MV-4-11 (cell line): Measurements from ENCODE around the gene CHCHD6.

ENCODE experiments used
- DNase-seq: peaks from one replicate; lab custom pipeline; 2025; lab: John Stamatoyannopoulos, UW

Gene CHCHD6

GRCh38 chr3:126668450-126669401 is 35.3 kb upstream of the CHCHD6 start:
- no peak for DNase-seq

GRCh38 chr3:126671521-126671920 is 32.5 kb upstream of the CHCHD6 start:
- peak; percentile 7 for DNase-seq

- DNase-seq, result no peak
Measured at GRCh38 chr3:126672340-126672739, 31.7 kb upstream of the CHCHD6 start.

GRCh38 chr3:126672741-126673140 is 31.3 kb upstream of the CHCHD6 start:
- no peak for DNase-seq

- DNase-seq, result peak; percentile 50
Measured at GRCh38 chr3:126676919-126677705, 26.9 kb upstream of the CHCHD6 start.

GRCh38 chr3:126677862-126678503 is 26.1 kb upstream of the CHCHD6 start:
- DNase-seq, result no peak

- DNase-seq, result no peak
Measured at GRCh38 chr3:126678693-126679317, 25.2 kb upstream of the CHCHD6 start.

- DNase-seq, result peak; percentile 49
Measured at GRCh38 chr3:126679318-126679751, 24.7 kb upstream of the CHCHD6 start.

- DNase-seq, result no peak
Measured at GRCh38 chr3:126679831-126680666, 24.0 kb upstream of the CHCHD6 start.

- no peak for DNase-seq
Measured at GRCh38 chr3:126680667-126681055, 23.4 kb upstream of the CHCHD6 start.

GRCh38 chr3:126682009-126682408 is 22.0 kb upstream of the CHCHD6 start:
- DNase-seq, result no peak

- DNase-seq, result no peak
Measured at GRCh38 chr3:126683069-126683468, 21.0 kb upstream of the CHCHD6 start.

- DNase-seq, result no peak
Measured at GRCh38 chr3:126684218-126684751, 19.8 kb upstream of the CHCHD6 start.

GRCh38 chr3:126685021-126685420 is 19.0 kb upstream of the CHCHD6 start:
- DNase-seq, result no peak

- no peak for DNase-seq
Measured at GRCh38 chr3:126685493-126685892, 18.5 kb upstream of the CHCHD6 start.

GRCh38 chr3:126691765-126692164 is 12.3 kb upstream of the CHCHD6 start:
- DNase-seq, result no peak

- no peak for DNase-seq
Measured at GRCh38 chr3:126692858-126693257, 11.2 kb upstream of the CHCHD6 start.

GRCh38 chr3:126693921-126694320 is 10.1 kb upstream of the CHCHD6 start:
- no peak for DNase-seq

GRCh38 chr3:126696701-126697267 is 7.3 kb upstream of the CHCHD6 start:
- no peak for DNase-seq

GRCh38 chr3:126699011-126699410 is 5.0 kb upstream of the CHCHD6 start:
- no peak for DNase-seq
